ENCODE results near the gene TRERF1.

TRERF1 gene

GRCh38 chr6:42429042-42429585 lies 22.6 kb downstream of the TRERF1 start:
- no peaks in the 10 kb centered on the region for H3K9me2 ChIP-seq (replicated peaks; ENCODE audit: insufficient read depth, low read length)
- H3F3A ChIP-seq (ENCODE audit: insufficient read depth): no peaks in the 10 kb centered on the region
- no peaks in the 10 kb centered on the region for H3K27me3 ChIP-seq (ENCODE audit: low read length)
- H3K4me3 ChIP-seq (ENCODE audit: insufficient read depth, low read length, poor library complexity, severe bottlenecking): no peak overlapping the region
- H3K36me3 ChIP-seq (ENCODE audit: low read length): no peaks in the 10 kb centered on the region; the same call in 1 of the 2 replicates
- no peak overlapping the region for H3K4me2 ChIP-seq (ENCODE audit: low read depth, low read length, poor library complexity, severe bottlenecking)
- H3K9me3 ChIP-seq (ENCODE audit: insufficient read depth, low read length): peaks cover 6% of the 10 kb centered on the region; the same call in 1 of the 2 replicates
- no peaks in the 10 kb centered on the region for H4K20me1 ChIP-seq (ENCODE audit: low read depth, low read length)
- H2AFZ ChIP-seq (ENCODE audit: low read depth, low read length, severe bottlenecking): no peak overlapping the region
- H3K9ac ChIP-seq (ENCODE audit: low read length): no peak overlapping the region
- H3K79me2 ChIP-seq (ENCODE audit: insufficient read depth, low read length): no peaks in the 10 kb centered on the region
- H3K27ac ChIP-seq (ENCODE audit: low read depth, low read length): no peak overlapping the region
- TF ChIP-seq EZH2phosphoT487 (conservative IDR thresholded peaks at IDR 0.05; ENCODE audit: low read length): no peak

- Histone ChIP-seq H4K20me1 (ENCODE audit: low read depth, low read length) (no peaks in the 10 kb centered on the region), H3K4me3 (ENCODE audit: insufficient read depth, low read length, poor library complexity, severe bottlenecking) (no peak overlapping the region), H3K36me3 (ENCODE audit: low read length) (no peaks in the 10 kb centered on the region), H2AFZ (ENCODE audit: low read depth, low read length, severe bottlenecking) (no peak overlapping the region), H3K9me2 (replicated peaks; ENCODE audit: insufficient read depth, low read length) (no peaks in the 10 kb centered on the region), H3K9me3 (ENCODE audit: insufficient read depth, low read length) (no peaks in the 10 kb centered on the region), H3K79me2 (ENCODE audit: insufficient read depth, low read length) (no peaks in the 10 kb centered on the region), H3K27ac (ENCODE audit: low read depth, low read length) (no peak overlapping the region), H3K9ac (ENCODE audit: low read length) (no peak overlapping the region), H3K27me3 (ENCODE audit: low read length) (no peaks in the 10 kb centered on the region), H3K4me2 (ENCODE audit: low read depth, low read length, poor library complexity, severe bottlenecking) (no peak overlapping the region), H3F3A (ENCODE audit: insufficient read depth) (no peaks in the 10 kb centered on the region)
- TF ChIP-seq EZH2phosphoT487 (conservative IDR thresholded peaks at IDR 0.05; ENCODE audit: low read length) (no peak), CTCF (IDR thresholded peaks at IDR 0.05; ENCODE audit: insufficient read depth, low read length, poor library complexity, severe bottlenecking) (no peak)
Measured at GRCh38 chr6:42428326-42429041, 23.2 kb downstream of the TRERF1 start.

GRCh38 chr6:42427871-42428270 lies 23.9 kb downstream of the TRERF1 start:
- Histone ChIP-seq H3K9ac (ENCODE audit: low read length) (no peak overlapping the region), H3K27me3 (ENCODE audit: low read length) (no peaks in the 10 kb centered on the region), H2AFZ (ENCODE audit: low read depth, low read length, severe bottlenecking) (no peak overlapping the region), H3K36me3 (ENCODE audit: low read length) (no peaks in the 10 kb centered on the region), H4K20me1 (ENCODE audit: low read depth, low read length) (no peaks in the 10 kb centered on the region), H3K4me2 (ENCODE audit: low read depth, low read length, poor library complexity, severe bottlenecking) (no peak overlapping the region), H3K9me2 (replicated peaks; ENCODE audit: insufficient read depth, low read length) (no peaks in the 10 kb centered on the region), H3K9me3 (ENCODE audit: insufficient read depth, low read length) (no peaks in the 10 kb centered on the region), H3K79me2 (ENCODE audit: insufficient read depth, low read length) (no peaks in the 10 kb centered on the region), H3K4me3 (ENCODE audit: insufficient read depth, low read length, poor library complexity, severe bottlenecking) (no peak overlapping the region), H3F3A (ENCODE audit: insufficient read depth) (no peaks in the 10 kb centered on the region), H3K27ac (ENCODE audit: low read depth, low read length) (no peak overlapping the region)
- TF ChIP-seq EZH2phosphoT487 (conservative IDR thresholded peaks at IDR 0.05; ENCODE audit: low read length) (no peak), CTCF (IDR thresholded peaks at IDR 0.05; ENCODE audit: insufficient read depth, low read length, poor library complexity, severe bottlenecking) (no peak)

GRCh38 chr6:42426191-42426590 lies 25.5 kb downstream of the TRERF1 start:
- H3K36me3 ChIP-seq (ENCODE audit: low read length): no peaks in the 10 kb centered on the region
- H3F3A ChIP-seq (ENCODE audit: insufficient read depth): no peaks in the 10 kb centered on the region
- no peak overlapping the region for H3K27ac ChIP-seq (ENCODE audit: low read depth, low read length)
- H4K20me1 ChIP-seq (ENCODE audit: low read depth, low read length): no peaks in the 10 kb centered on the region
- H3K9me3 ChIP-seq (ENCODE audit: insufficient read depth, low read length): no peaks in the 10 kb centered on the region
- H2AFZ ChIP-seq (ENCODE audit: low read depth, low read length, severe bottlenecking): no peak overlapping the region
- H3K4me3 ChIP-seq (ENCODE audit: insufficient read depth, low read length, poor library complexity, severe bottlenecking): no peak overlapping the region
- no peak overlapping the region for H3K4me2 ChIP-seq (ENCODE audit: low read depth, low read length, poor library complexity, severe bottlenecking)
- no peak for TF ChIP-seq CTCF (IDR thresholded peaks at IDR 0.05; ENCODE audit: insufficient read depth, low read length, poor library complexity, severe bottlenecking)
- H3K27me3 ChIP-seq (ENCODE audit: low read length): no peaks in the 10 kb centered on the region
- no peaks in the 10 kb centered on the region for H3K79me2 ChIP-seq (ENCODE audit: insufficient read depth, low read length)
- H3K9me2 ChIP-seq (replicated peaks; ENCODE audit: insufficient read depth, low read length): no peaks in the 10 kb centered on the region
- H3K9ac ChIP-seq (ENCODE audit: low read length): no peak overlapping the region
